ENCODE results near the gene SLC25A47. TPM values are rescaled to one million over a fixed set of nuclear protein-coding genes. Genes with fewer than 3 reads are reported as not detected.

Gene SLC25A47
- total RNA-seq, 1 donor from 2014 or later = not detected

DNA sequence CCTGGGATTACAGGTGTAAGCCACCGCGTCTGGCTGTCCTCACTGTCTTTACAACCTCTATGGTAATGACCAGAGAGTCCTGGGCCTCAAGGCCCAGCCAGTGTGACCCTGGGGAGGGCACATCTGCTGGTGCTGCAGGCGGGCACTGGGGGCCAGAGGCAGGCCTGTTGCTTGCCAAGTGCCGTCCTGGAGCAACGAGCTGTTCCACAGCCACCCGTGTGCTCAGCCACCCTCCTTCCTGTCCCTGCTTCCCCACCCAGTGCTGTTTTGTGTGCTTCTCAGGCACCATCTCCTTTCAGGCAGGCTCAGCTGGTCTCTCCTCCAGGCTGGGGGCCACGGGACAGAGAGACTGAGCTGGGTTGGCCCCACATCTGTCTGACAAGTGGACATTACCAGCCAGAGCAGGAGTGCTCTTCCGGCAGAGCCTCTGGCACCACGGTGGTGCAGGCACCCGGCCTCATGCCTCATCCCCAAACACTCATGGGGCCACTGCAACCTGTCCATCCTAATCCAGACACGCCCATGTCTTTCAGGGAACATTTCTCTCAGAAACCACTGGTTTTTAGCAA, 9.0 kb downstream of the SLC25A47 start:
- peaks cover 14 to 22% of the 10 kb centered on the region in 2 donors for H3K36me3 ChIP-seq
- H3K4me1 ChIP-seq = no peaks in the 10 kb centered on the region
- H3K9me3 ChIP-seq = no peaks in the 10 kb centered on the region
- intact Hi-C loops (cut with DNase I) = no loop called here
- H3K4me3 ChIP-seq = no peak overlapping the region
- no peaks in the 10 kb centered on the region for H3K27me3 ChIP-seq
- TF ChIP-seq, protein P1, sequence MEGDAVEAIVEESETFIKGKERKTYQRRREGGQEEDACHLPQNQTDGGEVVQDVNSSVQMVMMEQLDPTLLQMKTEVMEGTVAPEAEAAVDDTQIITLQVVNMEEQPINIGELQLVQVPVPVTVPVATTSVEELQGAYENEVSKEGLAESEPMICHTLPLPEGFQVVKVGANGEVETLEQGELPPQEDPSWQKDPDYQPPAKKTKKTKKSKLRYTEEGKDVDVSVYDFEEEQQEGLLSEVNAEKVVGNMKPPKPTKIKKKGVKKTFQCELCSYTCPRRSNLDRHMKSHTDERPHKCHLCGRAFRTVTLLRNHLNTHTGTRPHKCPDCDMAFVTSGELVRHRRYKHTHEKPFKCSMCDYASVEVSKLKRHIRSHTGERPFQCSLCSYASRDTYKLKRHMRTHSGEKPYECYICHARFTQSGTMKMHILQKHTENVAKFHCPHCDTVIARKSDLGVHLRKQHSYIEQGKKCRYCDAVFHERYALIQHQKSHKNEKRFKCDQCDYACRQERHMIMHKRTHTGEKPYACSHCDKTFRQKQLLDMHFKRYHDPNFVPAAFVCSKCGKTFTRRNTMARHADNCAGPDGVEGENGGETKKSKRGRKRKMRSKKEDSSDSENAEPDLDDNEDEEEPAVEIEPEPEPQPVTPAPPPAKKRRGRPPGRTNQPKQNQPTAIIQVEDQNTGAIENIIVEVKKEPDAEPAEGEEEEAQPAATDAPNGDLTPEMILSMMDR (IDR thresholded peaks at IDR 0.05) = no peak
- no peak for DNase-seq (ENCODE audit: low spot score in 2 of 2)
- no peak overlapping the region for H3K27ac ChIP-seq

DNA sequence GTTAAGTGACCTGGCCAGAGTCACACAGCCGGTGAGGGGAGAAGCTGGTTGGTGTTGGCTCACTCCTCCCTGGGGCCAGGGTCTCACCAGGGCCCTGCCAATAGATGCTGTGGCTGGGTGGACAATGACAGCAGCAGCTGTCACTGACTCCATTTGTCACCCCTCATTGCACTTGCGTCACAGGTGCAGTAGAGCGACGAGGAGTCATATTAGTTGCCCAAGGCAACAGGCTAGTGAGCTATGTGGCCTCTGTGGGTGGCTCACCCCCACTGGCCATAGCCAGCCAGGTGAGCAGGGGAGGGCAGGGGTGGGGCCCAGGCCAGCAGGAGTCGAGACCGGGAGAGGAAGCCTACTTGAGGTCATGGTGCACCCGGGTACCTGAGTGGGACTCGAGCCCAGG, 9.7 kb downstream of the SLC25A47 start:
- Histone ChIP-seq H3K36me3 (peaks cover 18 to 25% of the 10 kb centered on the region in 2 donors), H3K4me3 (no peak overlapping the region), H3K27ac (no peak overlapping the region), H3K27me3 (no peaks in the 10 kb centered on the region), H3K9me3 (no peaks in the 10 kb centered on the region), H3K4me1 (no peaks in the 10 kb centered on the region)
- TF ChIP-seq, protein P1 (IDR thresholded peaks at IDR 0.05) = no peak
- DNase-seq (ENCODE audit: low spot score in 2 of 2) = no peak
- intact Hi-C loops (cut with DNase I) = no loop called here

DNA sequence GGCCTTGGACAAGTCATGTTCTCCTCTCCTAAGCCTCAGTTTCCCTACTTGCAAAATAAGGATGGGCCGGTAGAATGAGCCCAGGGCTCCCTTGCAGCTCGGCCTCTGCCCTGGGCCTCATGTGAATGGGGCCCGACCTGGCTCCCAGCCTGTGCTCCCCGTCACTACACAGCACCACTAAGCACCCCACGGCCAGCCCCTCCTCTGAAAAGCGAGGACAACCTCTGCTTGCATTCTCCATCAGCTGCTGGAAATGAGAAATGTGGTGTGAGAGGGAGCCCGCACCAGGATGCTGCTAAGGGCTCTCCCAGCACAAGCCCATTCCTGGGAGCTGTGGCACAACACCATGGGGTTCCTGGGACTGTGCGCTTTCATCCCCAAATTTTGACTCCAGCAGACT, 10.2 kb downstream of the SLC25A47 start:
- TF ChIP-seq, protein P1 (IDR thresholded peaks at IDR 0.05) = no peak
- intact Hi-C loops (cut with DNase I) = no loop called here
- Histone ChIP-seq H3K27ac (no peak overlapping the region), H3K9me3 (no peaks in the 10 kb centered on the region), H3K27me3 (no peaks in the 10 kb centered on the region), H3K4me3 (no peak overlapping the region), H3K4me1 (no peaks in the 10 kb centered on the region), H3K36me3 (peaks cover 22 to 28% of the 10 kb centered on the region in 2 donors)
- no peak for DNase-seq (ENCODE audit: low spot score in 2 of 2)

DNA sequence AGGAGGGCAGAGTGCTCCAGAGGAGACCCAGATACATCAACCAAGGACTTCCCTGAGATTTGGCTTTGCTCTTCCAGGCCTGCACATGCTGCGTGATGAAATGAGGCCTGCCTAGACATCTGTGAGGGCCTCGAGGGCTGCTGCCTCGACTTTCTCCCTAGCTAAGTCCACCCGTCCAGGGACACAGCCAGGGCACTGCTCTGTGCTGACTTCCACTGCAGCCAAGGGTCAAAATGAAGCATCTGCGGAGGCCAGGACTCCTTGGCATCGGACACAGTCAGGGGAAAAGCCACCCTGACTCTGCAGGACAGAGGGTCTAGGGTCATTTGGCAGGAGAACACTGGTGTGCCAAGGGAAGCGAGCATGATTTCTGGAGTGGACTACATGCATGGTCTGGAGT, 10.7 kb downstream of the SLC25A47 start:
- Histone ChIP-seq H3K9me3 (no peaks in the 10 kb centered on the region), H3K27ac (no peak overlapping the region), H3K4me3 (no peak overlapping the region), H3K27me3 (no peaks in the 10 kb centered on the region), H3K4me1 (no peaks in the 10 kb centered on the region), H3K36me3 (peaks cover 25 to 33% of the 10 kb centered on the region in 2 donors)
- TF ChIP-seq, protein P1 (IDR thresholded peaks at IDR 0.05) = no peak
- intact Hi-C loops (cut with DNase I) = no loop called here
- no peak for DNase-seq (ENCODE audit: low spot score in 2 of 2)

DNA sequence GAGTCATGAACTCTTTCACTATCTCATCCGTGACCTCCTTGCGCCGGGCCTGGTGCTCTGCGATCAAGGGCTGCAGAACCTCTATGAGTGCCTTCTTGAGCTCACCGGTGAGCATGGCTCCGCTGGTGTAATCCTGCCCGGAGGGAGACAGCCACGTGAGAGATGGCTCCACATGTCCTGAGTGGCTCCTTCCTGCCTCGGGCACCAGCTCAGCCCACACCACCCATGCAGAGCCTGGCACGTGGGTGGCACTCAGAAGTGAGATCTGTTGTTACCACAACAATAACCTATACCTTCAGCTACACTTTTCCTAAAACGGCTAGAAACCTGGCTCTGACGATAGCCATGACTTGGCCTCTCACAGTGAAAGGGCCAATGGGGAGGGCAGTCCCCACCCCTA, 11.8 kb downstream of the SLC25A47 start:
- Histone ChIP-seq H3K9me3 (no peaks in the 10 kb centered on the region), H3K27me3 (no peaks in the 10 kb centered on the region), H3K27ac (no peak overlapping the region), H3K4me1 (no peaks in the 10 kb centered on the region), H3K4me3 (no peak overlapping the region), H3K36me3 (peaks cover 25 to 35% of the 10 kb centered on the region in 2 donors)
- no peak for DNase-seq (ENCODE audit: low spot score in 2 of 2)
- intact Hi-C loops (cut with DNase I) = no loop called here
- TF ChIP-seq, protein P1 (IDR thresholded peaks at IDR 0.05) = no peak

Measured in ascending aorta (tissue), 2 donors.